Left lobe of liver (tissue), 1 donor: ENCODE measurements around the gene RIIAD1. TPM values are rescaled to one million over a fixed set of nuclear protein-coding genes. Genes with fewer than 3 reads are reported as not detected.

Source experiments
- total RNA-seq: library from RNA; stranded (reverse); gene quantifications from one replicate; pipeline ENCODE4 v1.2.1, GENCODE V29; 2021
- donor health status: DM: no; HTN: yes; CAD: no.

The RIIAD1 gene
- total RNA-seq, 1 donor from 2014 or later: not detected

Other genes with a start within 250 kb of the RIIAD1 start
- gene CGN, start 210.1 kb upstream of the RIIAD1 start, total RNA-seq: 51.4 TPM
- 1.4 TPM for gene TUFT1, start 181.2 kb upstream of the RIIAD1 start, total RNA-seq
- 15.6 TPM for gene SNX27, start 109.5 kb upstream of the RIIAD1 start, total RNA-seq
- not detected for gene CELF3, start 4.7 kb upstream of the RIIAD1 start, total RNA-seq
- 26.3 TPM for gene MRPL9, start 42.0 kb downstream of the RIIAD1 start, total RNA-seq
- gene TDRKH, start 69.0 kb downstream of the RIIAD1 start, total RNA-seq: 2.2 TPM
- 0.15 TPM for gene LINGO4, start 83.9 kb downstream of the RIIAD1 start, total RNA-seq
- gene RORC, start 110.3 kb downstream of the RIIAD1 start, total RNA-seq: 32.1 TPM
- gene C2CD4D, start 118.3 kb downstream of the RIIAD1 start, total RNA-seq: not detected
- not detected for gene THEM5, start 132.2 kb downstream of the RIIAD1 start, total RNA-seq
- gene THEM4, start 188.0 kb downstream of the RIIAD1 start, total RNA-seq: 9.3 TPM